ENCODE data around the gene CFAP100. TPM values are rescaled to one million over a fixed set of nuclear protein-coding genes. Genes with fewer than 3 reads are reported as not detected.

CFAP100 gene
- total RNA-seq, 1 experiment from 2014 or later: not detected

DNA sequence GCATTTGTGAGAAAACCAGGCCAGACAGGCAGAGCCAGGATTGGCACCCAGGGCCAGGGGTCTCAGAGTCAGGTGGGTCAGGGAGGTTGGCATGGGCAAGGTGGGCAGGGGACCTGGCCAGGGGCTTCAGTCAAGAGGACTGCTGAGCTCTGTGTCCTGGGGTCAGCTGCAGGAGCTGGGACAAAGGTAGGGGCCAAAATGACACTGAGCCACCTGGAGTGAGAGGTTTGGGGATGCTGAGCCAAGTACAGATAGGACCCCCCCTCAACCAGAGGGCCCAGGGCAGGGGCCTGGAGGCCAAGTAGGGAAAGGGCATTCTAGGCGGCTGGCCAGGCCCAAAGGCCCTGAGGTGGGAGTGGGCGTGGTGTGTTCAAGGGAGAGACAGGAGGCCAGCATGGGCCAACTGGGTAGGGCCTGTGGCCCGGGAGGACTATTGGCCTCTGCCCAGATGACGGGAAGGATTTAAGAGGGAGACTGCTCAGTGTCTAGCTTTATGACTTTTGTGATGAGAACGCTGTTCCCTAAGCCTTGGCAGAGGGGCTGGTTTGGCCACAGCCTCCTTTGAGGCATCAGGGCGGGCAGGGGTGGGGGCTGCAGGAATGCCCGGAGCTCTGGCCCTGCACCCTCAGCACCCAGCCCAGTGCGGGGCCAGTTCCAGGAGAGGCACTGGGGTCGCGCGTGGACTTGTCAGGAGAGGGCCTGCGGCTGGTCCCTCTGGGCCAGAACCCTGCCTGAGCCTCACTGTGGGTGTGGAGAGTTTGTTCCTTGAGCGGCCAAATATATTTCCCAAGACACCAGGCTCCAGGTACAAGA lies 3.1 kb downstream of the CFAP100 start:
- CTCF ChIA-PET: interaction anchor here (1.0 kb wide), 1 partner anchor 9 kb away, joined by 4 read pairs; no protein-coding TSS in a partner anchor
- Mint-ChIP-seq H3K4me1 (ENCODE audit: low read depth, unreplicated experiment) (peaks cover 15% of the 10 kb centered on the region), H3K4me3 (ENCODE audit: low read depth, unreplicated experiment) (no peak overlapping the region), H3K9me3 (ENCODE audit: low read depth, unreplicated experiment) (peaks cover 2% of the 10 kb centered on the region), H3K27ac (ENCODE audit: unreplicated experiment) (no peak overlapping the region), H3K36me3 (ENCODE audit: insufficient read depth, unreplicated experiment) (no peaks in the 10 kb centered on the region), H3K27me3 (ENCODE audit: unreplicated experiment) (peaks cover 40% of the 10 kb centered on the region)
- DNase-seq: no peak
- BruUV-seq (replicated peaks): no TSS peak
- TF ChIP-seq CTCF (IDR thresholded peaks at IDR 0.05; ENCODE audit: unreplicated experiment): no peak
- intact Hi-C loops (cut with micrococcal nuclease; ENCODE audit: unreplicated experiment): loop anchor here (5.0 kb wide), 1 partner anchor 74 kb away; no protein-coding TSS in a partner anchor

- intact Hi-C loops (cut with micrococcal nuclease; ENCODE audit: unreplicated experiment): loop anchor here (5.0 kb wide), 1 partner anchor 74 kb away; no protein-coding TSS in a partner anchor
- H3K27ac Mint-ChIP-seq (ENCODE audit: unreplicated experiment): peak overlapping the region; percentile 45
- no peak for TF ChIP-seq CTCF (IDR thresholded peaks at IDR 0.05; ENCODE audit: unreplicated experiment)
- no TSS peak for BruUV-seq (replicated peaks)
- H3K36me3 Mint-ChIP-seq (ENCODE audit: insufficient read depth, unreplicated experiment): no peaks in the 10 kb centered on the region
- peaks cover 40% of the 10 kb centered on the region for H3K27me3 Mint-ChIP-seq (ENCODE audit: unreplicated experiment)
- H3K4me3 Mint-ChIP-seq (ENCODE audit: low read depth, unreplicated experiment): no peak overlapping the region
- H3K9me3 Mint-ChIP-seq (ENCODE audit: low read depth, unreplicated experiment): peaks cover 2% of the 10 kb centered on the region
- H3K4me1 Mint-ChIP-seq (ENCODE audit: low read depth, unreplicated experiment): peaks cover 15% of the 10 kb centered on the region
- CTCF ChIA-PET: interaction anchor here (0.9 to 1.0 kb wide), 2 partner anchors 10 kb away, joined by 4 to 6 read pairs; no protein-coding TSS in a partner anchor
- no peak for DNase-seq
Measured at GRCh38 chr3:126398423-126399350, 4.0 kb downstream of the CFAP100 start.

DNA sequence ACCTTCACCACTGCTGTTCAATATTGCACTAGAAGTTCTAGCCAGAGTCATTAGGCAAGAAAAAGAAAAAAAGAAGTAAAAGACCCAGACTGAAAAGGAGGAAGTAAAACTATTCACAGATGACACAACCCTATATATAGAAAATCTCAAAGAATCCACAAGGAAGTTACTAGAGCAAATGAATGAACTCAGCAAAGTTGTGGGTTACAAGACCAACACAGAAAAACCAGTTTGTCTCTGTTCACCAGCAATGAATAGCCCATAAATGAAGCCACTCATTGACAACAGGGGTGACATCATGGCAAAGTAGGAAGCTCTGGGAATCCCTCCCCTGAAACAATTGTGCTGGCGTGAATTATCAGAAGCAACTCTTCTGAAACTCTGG lies 4.6 kb downstream of the CFAP100 start:
- CTCF ChIA-PET: interaction anchor here (0.9 to 1.2 kb wide), 2 partner anchors 11 to 130 kb away, joined by 3 to 6 read pairs; no protein-coding TSS in a partner anchor
- H3K36me3 Mint-ChIP-seq (ENCODE audit: insufficient read depth, unreplicated experiment): no peaks in the 10 kb centered on the region
- DNase-seq: peak; percentile 51
- intact Hi-C loops (cut with micrococcal nuclease; ENCODE audit: unreplicated experiment): loop anchor here (5.0 kb wide), 1 partner anchor 73 kb away; no protein-coding TSS in a partner anchor
- H3K4me3 Mint-ChIP-seq (ENCODE audit: low read depth, unreplicated experiment): no peak overlapping the region
- H3K27ac Mint-ChIP-seq (ENCODE audit: unreplicated experiment): peak overlapping the region; percentile 45
- H3K9me3 Mint-ChIP-seq (ENCODE audit: low read depth, unreplicated experiment): peaks cover 2% of the 10 kb centered on the region
- H3K27me3 Mint-ChIP-seq (ENCODE audit: unreplicated experiment): peaks cover 37% of the 10 kb centered on the region
- no TSS peak for BruUV-seq (replicated peaks)
- peaks cover 15% of the 10 kb centered on the region for H3K4me1 Mint-ChIP-seq (ENCODE audit: low read depth, unreplicated experiment)
- TF ChIP-seq CTCF (IDR thresholded peaks at IDR 0.05; ENCODE audit: unreplicated experiment): no peak

- H3K4me1 Mint-ChIP-seq (ENCODE audit: low read depth, unreplicated experiment): peaks cover 15% of the 10 kb centered on the region
- CTCF ChIA-PET: interaction anchor here (0.9 to 1.2 kb wide), 2 partner anchors 11 to 130 kb away, joined by 3 to 6 read pairs; no protein-coding TSS in a partner anchor
- H3K27me3 Mint-ChIP-seq (ENCODE audit: unreplicated experiment): peaks cover 36% of the 10 kb centered on the region
- H3K36me3 Mint-ChIP-seq (ENCODE audit: insufficient read depth, unreplicated experiment): no peaks in the 10 kb centered on the region
- DNase-seq: no peak
- H3K4me3 Mint-ChIP-seq (ENCODE audit: low read depth, unreplicated experiment): no peak overlapping the region
- TF ChIP-seq CTCF (IDR thresholded peaks at IDR 0.05; ENCODE audit: unreplicated experiment): no peak
- BruUV-seq (replicated peaks): no TSS peak
- peak overlapping the region; percentile 45 for H3K27ac Mint-ChIP-seq (ENCODE audit: unreplicated experiment)
- H3K9me3 Mint-ChIP-seq (ENCODE audit: low read depth, unreplicated experiment): peaks cover 2% of the 10 kb centered on the region
- intact Hi-C loops (cut with micrococcal nuclease; ENCODE audit: unreplicated experiment): loop anchor here (5.0 kb wide), 1 partner anchor 73 kb away; no protein-coding TSS in a partner anchor
Measured at GRCh38 chr3:126399756-126400155, 5.0 kb downstream of the CFAP100 start.

Measured in Calu3 (cell line).